HepG2 (cell line): ENCODE data around the gene PIEZO1. TPM values are rescaled to one million over a fixed set of nuclear protein-coding genes. Genes with fewer than 3 reads are reported as not detected.

Experiments
- ARHGAP35 ChIP-seq: sonication (generic); formaldehyde crosslinking; IDR thresholded peaks from 2 replicates; pipeline ENCODE4 v1.9.0; 2022; ENCODE audit warnings: mild to moderate bottlenecking, inconsistent platforms, moderate library complexity, missing genetic modification reagents, borderline replicate concordance
- ASH2L ChIP-seq: fragments of 300-600, 200-600 bp; sonication (generic); IDR thresholded peaks from 2 replicates; pipeline ENCODE4 v1.7.0; 2017; ENCODE audit warnings: low read depth, mild to moderate bottlenecking, moderate library complexity, mixed read lengths, low read length; ENCODE audit not compliant: insufficient read length
- CERS6 ChIP-seq: sonication (generic); formaldehyde crosslinking; IDR thresholded peaks from 2 replicates; pipeline ENCODE4 v1.5.0; 2020; ENCODE audit warnings: missing genetic modification reagents
- E2F2 ChIP-seq: sonication (generic); formaldehyde crosslinking; IDR thresholded peaks from 2 replicates; pipeline ENCODE4 v1.4.0; 2020; ENCODE audit warnings: missing genetic modification reagents, borderline replicate concordance
- FOXP4 ChIP-seq: sonication (generic); formaldehyde crosslinking; IDR thresholded peaks from 2 replicates; pipeline ENCODE4 v1.4.0; 2020; ENCODE audit warnings: missing genetic modification reagents
- HDAC2 ChIP-seq: sonication (generic); formaldehyde crosslinking; IDR thresholded peaks from 2 replicates; pipeline ENCODE4 v1.4.0; 2020; ENCODE audit warnings: missing genetic modification reagents
- KDM5B ChIP-seq: sonication (generic); formaldehyde crosslinking; IDR thresholded peaks from 2 replicates; pipeline ENCODE4 v1.4.0; 2020; ENCODE audit warnings: missing genetic modification reagents, mild to moderate bottlenecking, borderline replicate concordance
- MAZ ChIP-seq, 2 experiments: sonication (generic) in 1 of 2; formaldehyde crosslinking in 1 of 2; IDR thresholded peaks; 2 replicates each; pipeline versions ENCODE4 v1.5.0 to v1.6.1; 2012 to 2020; ENCODE audit warnings: low read depth in 2 of 2, mild to moderate bottlenecking in 2 of 2, borderline replicate concordance in 1 of 2, improper control_type of control experiment in 1 of 2, low read length in 1 of 2, missing genetic modification reagents in 1 of 2, moderate library complexity in 1 of 2
- NAIF1 ChIP-seq: sonication (generic); formaldehyde crosslinking; IDR thresholded peaks from 2 replicates; pipeline ENCODE4 v1.5.0; 2020; ENCODE audit warnings: mild to moderate bottlenecking, missing genetic modification reagents, borderline replicate concordance
- PCBP1 ChIP-seq: fragments of 200-400 bp; formaldehyde crosslinking; IDR thresholded peaks from 2 replicates; pipeline ENCODE4 v1.6.1; 2017; ENCODE audit warnings: mild to moderate bottlenecking, low read depth, low read length, borderline replicate concordance
- RXRA ChIP-seq: sonication (generic); formaldehyde crosslinking; IDR thresholded peaks from 2 replicates; pipeline ENCODE4 v1.5.1; 2020; ENCODE audit warnings: missing genetic modification reagents
- SOX13 ChIP-seq, 3 experiments: fragments of 450-650 bp in 1 of 3; sonication (generic) in 1 of 3; formaldehyde crosslinking in 1 of 3; IDR thresholded peaks in 2 of 3; conservative IDR thresholded peaks in 1 of 3; 2 replicates each; pipeline versions ENCODE4 v1.5.0 to v1.6.1; 2016 to 2020; ENCODE audit warnings: antibody characterized with exemption in 1 of 3, mild to moderate bottlenecking in 1 of 3, missing compliant biosample characterization in 1 of 3, missing genetic modification reagents in 1 of 3, moderate library complexity in 1 of 3
- TARDBP ChIP-seq: sonication (generic); formaldehyde crosslinking; IDR thresholded peaks from 2 replicates; pipeline ENCODE4 v1.8.0; 2022; ENCODE audit warnings: mild to moderate bottlenecking, missing genetic modification reagents
- TBX3 ChIP-seq: fragments of 450-650 bp; IDR thresholded peaks from 2 replicates; pipeline ENCODE4 v1.6.1; 2017; ENCODE audit warnings: antibody characterized with exemption, mild to moderate bottlenecking, inconsistent platforms, borderline replicate concordance
- TGIF2 ChIP-seq: IDR thresholded peaks from 2 replicates; pipeline ENCODE4 v1.6.1; 2016; ENCODE audit warnings: control low read depth, missing compliant biosample characterization
- ZNF138 ChIP-seq: sonication (generic); formaldehyde crosslinking; IDR thresholded peaks from 2 replicates; pipeline ENCODE4 v1.5.0; 2020; ENCODE audit warnings: mild to moderate bottlenecking, low read depth, missing genetic modification reagents
- ZNF547 ChIP-seq: sonication (generic); formaldehyde crosslinking; IDR thresholded peaks from 2 replicates; pipeline ENCODE4 v1.5.1; 2020; ENCODE audit warnings: mild to moderate bottlenecking, missing genetic modification reagents
- ZNF550 ChIP-seq: sonication (generic); formaldehyde crosslinking; IDR thresholded peaks from 2 replicates; pipeline ENCODE4 v1.4.0; 2020; ENCODE audit warnings: mild to moderate bottlenecking, missing genetic modification reagents, borderline replicate concordance
- ZNF850 ChIP-seq: sonication (generic); formaldehyde crosslinking; conservative IDR thresholded peaks from 2 replicates; pipeline ENCODE4 v1.9.0; 2021; ENCODE audit warnings: mild to moderate bottlenecking, missing genetic modification reagents
- polyA plus RNA-seq, 8 experiments: library from polyadenylated mRNA; depleted of rRNA in 3 of 8; stranded (reverse) in 7 of 8; unstranded in 1 of 8; fragments of >200 nt; fragmentation: Illumina TruSeq in 4 of 8; extraction: Trizol in 4 of 8; gene quantifications; 2 replicates each; pipeline versions ENCODE4 v1.2.1 to v1.2.3, GENCODE V29; 2011 to 2016; ENCODE audit warnings: low read depth in 4 of 8, missing spikeins in 1 of 8, mixed read lengths in 1 of 8; ENCODE audit not compliant: insufficient read depth in 1 of 8
- total RNA-seq, 5 experiments: library from RNA; depleted of rRNA; stranded (reverse); fragments of >200 nt; fragmentation: Illumina TruSeq; extraction: Trizol; gene quantifications; 2 replicates each; pipeline ENCODE4 v1.2.3, GENCODE V29; 2016; ENCODE audit warnings: low read depth in 1 of 5
- TF ChIP-seq, protein P1 (sequence below): sonication (generic); formaldehyde crosslinking; IDR thresholded peaks from 2 replicates; pipeline ENCODE4 v1.8.1; 2023; ENCODE audit warnings: mild to moderate bottlenecking, missing genetic modification reagents
- TF ChIP-seq, protein P2 (sequence below): sonication (generic); formaldehyde crosslinking; IDR thresholded peaks from 2 replicates; pipeline ENCODE4 v1.4.0; 2020; ENCODE audit warnings: missing genetic modification reagents

The PIEZO1 gene
- total and polyA plus RNA-seq, 2 of the 13 experiments (the other 11 are each of a cell fraction or from before 2014, with no cell fraction given): 67.9 to 85.0 TPM

DNA sequence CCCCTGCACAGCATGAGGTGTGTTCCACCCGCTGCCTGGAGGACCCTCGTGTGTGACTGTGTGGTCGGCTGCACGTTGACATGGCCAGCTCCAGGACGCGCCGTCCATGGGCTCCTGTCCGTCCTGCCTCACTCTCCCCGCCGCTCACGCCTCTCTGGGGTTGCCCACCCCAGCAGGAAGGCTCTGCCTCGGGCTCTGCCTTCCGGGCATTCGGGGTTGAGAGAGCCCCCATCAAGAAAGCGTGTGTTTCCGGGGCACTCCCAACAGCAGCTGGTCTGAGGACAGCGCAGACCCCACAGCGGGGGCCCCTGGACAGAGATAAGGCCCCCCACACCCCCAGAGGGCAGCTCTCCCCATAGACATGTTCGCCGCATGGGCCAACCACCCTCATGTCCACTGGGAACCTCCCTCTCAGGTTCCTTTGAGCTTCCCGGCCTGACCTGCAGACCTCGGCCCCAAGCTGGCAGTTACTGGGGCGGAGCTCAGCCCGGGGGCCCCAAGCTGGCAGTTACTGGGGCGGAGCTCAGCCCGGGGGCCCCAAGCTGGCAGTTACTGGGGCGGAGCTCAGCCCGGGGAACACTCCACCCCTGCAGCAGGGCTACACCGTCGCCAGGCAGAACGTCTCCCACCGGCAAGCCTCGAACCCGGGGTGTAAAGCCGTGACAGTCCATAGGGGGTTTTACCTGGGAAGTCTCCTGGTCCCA is 8.4 kb upstream of the PIEZO1 start (continued):
- TF ChIP-seq, protein P1, sequence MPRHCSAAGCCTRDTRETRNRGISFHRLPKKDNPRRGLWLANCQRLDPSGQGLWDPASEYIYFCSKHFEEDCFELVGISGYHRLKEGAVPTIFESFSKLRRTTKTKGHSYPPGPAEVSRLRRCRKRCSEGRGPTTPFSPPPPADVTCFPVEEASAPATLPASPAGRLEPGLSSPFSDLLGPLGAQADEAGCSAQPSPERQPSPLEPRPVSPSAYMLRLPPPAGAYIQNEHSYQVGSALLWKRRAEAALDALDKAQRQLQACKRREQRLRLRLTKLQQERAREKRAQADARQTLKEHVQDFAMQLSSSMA (CRISPR knock-in tag): peak; percentile 23; the same call in 1 of the 2 replicates
- TF ChIP-seq E2F2 (CRISPR knock-in tag) (no peak), RXRA (peak; percentile 53; the same call in 1 of the 2 replicates), ZNF850 (CRISPR knock-in tag) (no peak), ARHGAP35 (CRISPR knock-in tag) (no peak), ASH2L (no peak), NAIF1 (CRISPR knock-in tag) (no peak), TARDBP (CRISPR knock-in tag) (0 out of 2 replicates have a peak, but pooled peaks have one; percentile 17), ZNF138 (no peak), ZNF547 (CRISPR knock-in tag) (peak; percentile 15; the same call in 1 of the 2 replicates), TGIF2 (CRISPR knock-in tag) (no peak), KDM5B (CRISPR knock-in tag) (no peak), MAZ (IDR thresholded peaks at IDR 0.05; ENCODE audit: borderline replicate concordance, low read depth, low read length) (no peak), MAZ (CRISPR knock-in tag; IDR thresholded peaks at IDR 0.05; ENCODE audit: low read depth) (no peak), TBX3 (no peak), FOXP4 (peak; percentile 53), HDAC2 (CRISPR knock-in tag) (no peak), PCBP1 (0 out of 2 replicates have a peak, but pooled peaks have one; percentile 59), SOX13 (IDR thresholded peaks at IDR 0.05) (no peak), SOX13 (CRISPR knock-in tag; conservative IDR thresholded peaks at IDR 0.05 in 1 of 2, IDR thresholded peaks at IDR 0.05 in 1 of 2) (peak in 1 of 2 experiments; percentile 51; a peak in 1 of 4 replicates), ZNF550 (CRISPR knock-in tag) (no peak), CERS6 (CRISPR knock-in tag) (no peak)
- TF ChIP-seq, protein P2, sequence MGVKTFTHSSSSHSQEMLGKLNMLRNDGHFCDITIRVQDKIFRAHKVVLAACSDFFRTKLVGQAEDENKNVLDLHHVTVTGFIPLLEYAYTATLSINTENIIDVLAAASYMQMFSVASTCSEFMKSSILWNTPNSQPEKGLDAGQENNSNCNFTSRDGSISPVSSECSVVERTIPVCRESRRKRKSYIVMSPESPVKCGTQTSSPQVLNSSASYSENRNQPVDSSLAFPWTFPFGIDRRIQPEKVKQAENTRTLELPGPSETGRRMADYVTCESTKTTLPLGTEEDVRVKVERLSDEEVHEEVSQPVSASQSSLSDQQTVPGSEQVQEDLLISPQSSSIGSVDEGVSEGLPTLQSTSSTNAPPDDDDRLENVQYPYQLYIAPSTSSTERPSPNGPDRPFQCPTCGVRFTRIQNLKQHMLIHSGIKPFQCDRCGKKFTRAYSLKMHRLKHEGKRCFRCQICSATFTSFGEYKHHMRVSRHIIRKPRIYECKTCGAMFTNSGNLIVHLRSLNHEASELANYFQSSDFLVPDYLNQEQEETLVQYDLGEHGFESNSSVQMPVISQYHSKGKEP (CRISPR knock-in tag): no peak
